Ascending aorta (tissue), 2 donors: ENCODE results near the gene NFKBIE. TPM values are rescaled to one million over a fixed set of nuclear protein-coding genes. Genes with fewer than 3 reads are reported as not detected.

Source experiments
- DNase-seq, 2 donors: peaks; one replicate each; pipeline ENCODE4 v3.0.0-alpha.2; 2019; ENCODE audit warnings: low spot score in 2 of 2
- H3K27ac ChIP-seq, 2 donors: fragments of 200-600 bp; sonication (generic); one replicate each; pipeline ENCODE4 v1.5.1; 2016 to 2017; ENCODE audit warnings: mild to moderate bottlenecking in 1 of 2
- H3K27me3 ChIP-seq: fragments of 200-600 bp; sonication (generic); one replicate; pipeline ENCODE4 v1.5.1; 2017
- H3K36me3 ChIP-seq, 2 donors: fragments of 200-600 bp; sonication (generic); one replicate each; pipeline ENCODE4 v1.5.1; 2016
- H3K4me1 ChIP-seq, 2 donors: fragments of 200-600 bp; sonication (generic); one replicate each; pipeline ENCODE4 v1.5.1; 2016 to 2017; ENCODE audit warnings: mild to moderate bottlenecking in 1 of 2
- H3K4me3 ChIP-seq, 2 donors: fragments of 200-600 bp; sonication (generic); one replicate each; pipeline ENCODE4 v1.5.1; 2016 to 2017; ENCODE audit warnings: mild to moderate bottlenecking in 1 of 2
- H3K9me3 ChIP-seq, 2 donors: fragments of 200-600 bp; sonication (generic); one replicate each; pipeline ENCODE4 v1.5.1; 2016
- intact Hi-C: fragments of 100-400 bp; cut with DNase I; formaldehyde crosslinking; loops from one replicate; pipeline ENCODE4 v1.15.1; 2023
- total RNA-seq: library from RNA; depleted of rRNA; stranded (reverse); fragments of >200 nt; gene quantifications from one replicate; pipeline ENCODE4 v1.1.0, GENCODE V29; 2016
- TF ChIP-seq, protein P1 (sequence below), 3 experiments: fragments of 200-600 bp in 2 of 3; fragments of 450-650 bp in 1 of 3; sonication (generic) in 2 of 3; IDR thresholded peaks; one replicate each; pipeline ENCODE4 v1.5.1; 2016 to 2019; ENCODE audit warnings: antibody characterized with exemption in 3 of 3, mild to moderate bottlenecking in 1 of 3, moderate library complexity in 1 of 3

NFKBIE gene
- total RNA-seq, 1 donor from 2014 or later = 1.9 TPM

DNA sequence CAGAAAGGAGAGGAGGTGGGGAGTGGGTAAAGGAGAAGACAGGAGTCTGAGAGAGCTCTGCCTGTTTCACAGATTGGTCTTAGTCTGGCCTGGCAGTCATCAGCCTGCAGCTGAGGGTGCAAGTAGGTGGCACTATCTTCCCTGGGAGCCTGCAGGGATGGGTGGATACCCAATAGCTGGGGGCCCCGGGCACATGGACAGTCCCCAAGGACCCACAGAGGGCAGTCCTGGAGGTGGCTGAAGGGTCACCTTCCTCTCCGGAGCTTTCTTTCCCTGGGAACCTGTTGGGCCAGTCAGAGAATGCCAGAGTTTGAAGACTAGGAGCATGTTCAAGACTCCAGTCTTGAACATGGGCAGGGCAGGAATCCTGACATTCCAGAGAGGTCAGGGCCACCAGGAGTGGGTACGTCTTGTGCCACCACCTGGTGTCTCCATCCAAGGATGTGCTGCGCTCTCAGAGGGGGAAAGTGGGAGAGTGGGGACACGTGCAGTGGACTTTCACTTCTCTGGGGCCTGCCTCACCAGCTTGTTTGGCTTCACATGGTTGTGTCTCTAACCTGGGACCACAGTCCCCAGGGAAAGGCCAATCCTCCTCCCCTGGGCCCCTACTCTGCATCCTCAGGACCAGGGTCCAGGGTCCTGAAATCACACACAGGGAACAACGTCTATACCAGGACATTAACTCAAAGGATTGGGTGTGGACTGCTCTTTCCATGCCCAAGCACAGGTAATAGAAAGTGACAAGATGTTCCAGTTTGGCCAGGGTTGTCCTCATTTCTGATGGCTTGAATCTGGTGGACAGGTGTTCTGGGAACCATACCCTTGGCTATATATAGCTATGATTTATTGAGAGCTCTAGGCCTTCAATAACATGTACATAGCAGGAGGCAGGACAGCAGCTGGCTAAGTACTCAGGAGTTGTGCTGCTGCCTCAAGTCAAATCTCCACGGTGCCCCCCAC lies 29.8 kb upstream of the NFKBIE start:
- TF ChIP-seq, protein P1, sequence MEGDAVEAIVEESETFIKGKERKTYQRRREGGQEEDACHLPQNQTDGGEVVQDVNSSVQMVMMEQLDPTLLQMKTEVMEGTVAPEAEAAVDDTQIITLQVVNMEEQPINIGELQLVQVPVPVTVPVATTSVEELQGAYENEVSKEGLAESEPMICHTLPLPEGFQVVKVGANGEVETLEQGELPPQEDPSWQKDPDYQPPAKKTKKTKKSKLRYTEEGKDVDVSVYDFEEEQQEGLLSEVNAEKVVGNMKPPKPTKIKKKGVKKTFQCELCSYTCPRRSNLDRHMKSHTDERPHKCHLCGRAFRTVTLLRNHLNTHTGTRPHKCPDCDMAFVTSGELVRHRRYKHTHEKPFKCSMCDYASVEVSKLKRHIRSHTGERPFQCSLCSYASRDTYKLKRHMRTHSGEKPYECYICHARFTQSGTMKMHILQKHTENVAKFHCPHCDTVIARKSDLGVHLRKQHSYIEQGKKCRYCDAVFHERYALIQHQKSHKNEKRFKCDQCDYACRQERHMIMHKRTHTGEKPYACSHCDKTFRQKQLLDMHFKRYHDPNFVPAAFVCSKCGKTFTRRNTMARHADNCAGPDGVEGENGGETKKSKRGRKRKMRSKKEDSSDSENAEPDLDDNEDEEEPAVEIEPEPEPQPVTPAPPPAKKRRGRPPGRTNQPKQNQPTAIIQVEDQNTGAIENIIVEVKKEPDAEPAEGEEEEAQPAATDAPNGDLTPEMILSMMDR (IDR thresholded peaks at IDR 0.05) = no peak
- no peak overlapping the region for H3K4me3 ChIP-seq
- intact Hi-C loops = no loop called here
- H3K4me1 ChIP-seq = peaks cover 6 to 9% of the 10 kb centered on the region in 2 donors
- no peak for DNase-seq
- no peaks in the 10 kb centered on the region for H3K9me3 ChIP-seq
- peaks cover 0 to under 1% of the 10 kb centered on the region in 2 donors for H3K36me3 ChIP-seq
- H3K27ac ChIP-seq = no peak overlapping the region
- peaks cover 12% of the 10 kb centered on the region for H3K27me3 ChIP-seq

DNA sequence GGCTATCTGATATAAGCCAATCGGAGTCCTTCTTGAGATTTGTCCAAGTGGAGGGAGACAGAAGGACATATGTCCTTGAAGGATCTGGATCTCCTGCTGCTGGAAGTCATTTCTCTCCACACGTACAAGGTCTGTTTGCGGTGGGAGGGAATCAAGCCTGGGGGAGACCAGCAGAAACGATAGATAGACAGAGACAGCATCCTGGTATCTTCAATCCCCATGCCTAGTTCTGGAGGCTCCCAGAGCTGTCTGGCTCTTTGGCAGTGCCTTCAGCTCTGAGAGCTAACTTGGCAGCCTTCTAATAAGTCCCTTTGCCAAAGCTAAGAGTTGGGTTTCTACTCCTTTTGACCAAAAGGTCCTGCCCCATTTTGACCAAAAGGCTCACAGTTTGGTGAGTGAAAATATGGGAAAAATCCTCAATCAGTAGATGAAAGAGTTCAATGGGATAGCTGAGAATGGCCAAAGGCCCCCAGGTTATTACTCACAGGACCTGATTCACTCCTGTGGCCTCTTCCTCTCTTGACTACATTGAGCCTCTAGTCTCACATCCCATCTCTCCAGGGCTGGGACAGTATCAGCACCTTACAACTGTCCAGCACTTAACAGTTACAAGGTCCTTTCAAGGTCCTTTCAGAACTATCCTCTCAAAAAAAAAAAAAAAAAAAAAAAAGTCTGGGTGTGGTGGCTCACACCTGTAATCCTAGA lies 27.5 kb upstream of the NFKBIE start:
- Histone ChIP-seq H3K4me1 (peaks cover 6 to 7% of the 10 kb centered on the region in 2 donors), H3K27ac (no peak overlapping the region), H3K9me3 (no peaks in the 10 kb centered on the region), H3K36me3 (no peaks in the 10 kb centered on the region), H3K27me3 (peaks cover 8% of the 10 kb centered on the region), H3K4me3 (no peak overlapping the region)
- TF ChIP-seq, protein P1 (IDR thresholded peaks at IDR 0.05) = no peak
- intact Hi-C loops = no loop called here
- DNase-seq = no peak

DNA sequence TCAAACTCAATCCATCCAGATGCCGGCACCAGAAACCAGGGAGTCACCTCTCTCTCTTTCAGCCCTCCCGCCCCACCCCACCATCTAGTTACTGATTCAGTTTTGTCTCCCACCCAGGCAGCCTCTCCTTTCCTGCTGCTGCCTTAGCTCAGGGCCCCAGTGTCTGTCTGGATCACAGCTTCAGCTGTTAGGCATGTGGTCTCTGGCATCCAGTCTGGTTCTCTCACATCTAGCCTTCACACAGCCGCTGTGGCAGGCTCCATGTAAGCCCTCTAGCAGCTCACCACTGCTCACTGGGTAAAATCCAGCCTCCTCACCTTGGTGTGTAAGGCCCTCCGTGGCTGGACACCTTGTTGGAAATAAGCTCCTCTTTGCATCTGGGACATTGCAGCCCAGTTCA lies 26.5 kb upstream of the NFKBIE start:
- no peaks in the 10 kb centered on the region for H3K36me3 ChIP-seq
- peaks cover 3% of the 10 kb centered on the region for H3K27me3 ChIP-seq
- intact Hi-C loops = no loop called here
- no peak overlapping the region for H3K4me3 ChIP-seq
- H3K27ac ChIP-seq = no peak overlapping the region
- H3K9me3 ChIP-seq = no peaks in the 10 kb centered on the region
- H3K4me1 ChIP-seq = no peaks in the 10 kb centered on the region
- TF ChIP-seq, protein P1 (IDR thresholded peaks at IDR 0.05) = no peak
- DNase-seq = no peak

DNA sequence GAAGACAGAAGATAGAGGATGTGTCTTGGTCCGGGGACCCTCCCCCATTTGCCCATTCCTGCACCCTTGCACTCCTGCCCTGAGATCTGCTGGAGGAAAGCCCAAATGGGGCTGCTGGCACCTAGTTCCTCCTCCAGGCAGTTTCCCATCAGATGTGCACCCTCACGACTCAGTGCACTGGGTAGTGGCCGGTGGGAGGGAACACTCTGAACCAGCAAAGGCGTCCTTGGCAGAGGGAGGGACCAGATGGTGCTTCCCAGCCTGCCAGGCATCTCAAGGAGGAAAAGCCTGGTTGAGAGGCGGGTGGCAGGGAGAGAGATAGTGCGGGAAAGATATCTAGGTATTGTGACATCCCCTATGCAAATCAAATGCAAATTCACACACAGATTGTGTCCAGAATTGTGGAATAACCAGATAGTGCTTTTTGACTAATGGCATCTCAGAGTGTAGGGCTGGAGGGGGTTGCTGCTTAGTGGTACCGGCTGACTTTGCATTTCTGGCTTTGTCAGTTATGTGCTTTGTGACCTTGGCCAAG lies 24.4 kb upstream of the NFKBIE start:
- intact Hi-C loops = no loop called here
- Histone ChIP-seq H3K27ac (no peak overlapping the region), H3K27me3 (peaks cover 3% of the 10 kb centered on the region), H3K36me3 (no peaks in the 10 kb centered on the region), H3K4me3 (no peak overlapping the region), H3K9me3 (no peaks in the 10 kb centered on the region), H3K4me1 (no peaks in the 10 kb centered on the region)
- DNase-seq = no peak
- TF ChIP-seq, protein P1 (IDR thresholded peaks at IDR 0.05) = no peak

DNA sequence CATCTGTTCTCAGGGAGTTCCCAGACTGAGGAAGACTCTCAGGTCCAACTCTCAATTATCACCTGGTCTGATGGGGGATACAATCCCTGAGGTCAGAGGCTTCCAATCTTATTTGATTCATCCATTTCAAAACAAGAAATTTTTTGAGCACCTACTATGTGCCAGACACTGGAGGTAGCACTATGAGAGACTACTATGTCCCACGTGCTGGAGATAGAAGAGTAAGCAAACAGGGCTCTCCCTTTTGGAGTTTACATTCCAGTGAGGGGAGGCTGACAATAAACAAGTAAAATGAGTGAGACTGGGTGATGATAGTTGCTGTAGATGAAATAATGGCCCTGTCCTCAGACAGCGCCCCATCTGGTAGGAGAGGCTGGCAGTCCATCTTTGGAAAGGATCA lies 21.4 kb upstream of the NFKBIE start:
- Histone ChIP-seq H3K27me3 (no peaks in the 10 kb centered on the region), H3K27ac (no peak overlapping the region), H3K4me3 (no peak overlapping the region), H3K36me3 (no peaks in the 10 kb centered on the region), H3K4me1 (no peaks in the 10 kb centered on the region), H3K9me3 (no peaks in the 10 kb centered on the region)
- intact Hi-C loops = no loop called here
- DNase-seq = no peak
- TF ChIP-seq, protein P1 (IDR thresholded peaks at IDR 0.05) = no peak
